GM18861 (cell line): ENCODE results near the gene C19orf38.

Source experiments
- ATAC-seq: cut with Tn5 transposase; IDR thresholded peaks from one replicate; pipeline ENCODE4 v1.9.1; 2021; ENCODE audit not compliant: unreplicated experiment

The C19orf38 gene

GRCh38 chr19:10848230-10848856 is at the start of gene C19orf38:
Gene C19orf38 (plus strand): TSS chr19:10848415. CDS start chr19:10848509, 94 bp downstream.
- ATAC-seq: no peak

- ATAC-seq: no peak
Measured at GRCh38 chr19:10800488-10800887, 47.7 kb upstream of the C19orf38 start.

- ATAC-seq: no peak
Measured at GRCh38 chr19:10802479-10802878, 45.7 kb upstream of the C19orf38 start.

- no peak for ATAC-seq
Measured at GRCh38 chr19:10803252-10803651, 45.0 kb upstream of the C19orf38 start.

- no peak for ATAC-seq
Measured at GRCh38 chr19:10805065-10805757, 43.0 kb upstream of the C19orf38 start.

GRCh38 chr19:10805758-10806247 is 42.4 kb upstream of the C19orf38 start:
- no peak for ATAC-seq

GRCh38 chr19:10808937-10809649 is 39.1 kb upstream of the C19orf38 start:
- no peak for ATAC-seq

GRCh38 chr19:10809651-10810285 is 38.4 kb upstream of the C19orf38 start:
- no peak for ATAC-seq

- no peak for ATAC-seq
Measured at GRCh38 chr19:10811391-10812111, 36.7 kb upstream of the C19orf38 start.

- ATAC-seq: no peak
Measured at GRCh38 chr19:10812196-10812595, 36.0 kb upstream of the C19orf38 start.

- no peak for ATAC-seq
Measured at GRCh38 chr19:10812902-10813404, 35.3 kb upstream of the C19orf38 start.

GRCh38 chr19:10815007-10815536 is 33.1 kb upstream of the C19orf38 start:
- no peak for ATAC-seq

- no peak for ATAC-seq
Measured at GRCh38 chr19:10815969-10816644, 32.1 kb upstream of the C19orf38 start.

- no peak for ATAC-seq
Measured at GRCh38 chr19:10816691-10817090, 31.5 kb upstream of the C19orf38 start.

GRCh38 chr19:10817291-10818038 is 30.8 kb upstream of the C19orf38 start:
- ATAC-seq: no peak

GRCh38 chr19:10818301-10819123 is 29.7 kb upstream of the C19orf38 start:
- ATAC-seq: no peak

- no peak for ATAC-seq
Measured at GRCh38 chr19:10819124-10820060, 28.8 kb upstream of the C19orf38 start.
